GM12878 (cell line): ENCODE measurements around the gene KYAT1. TPM values are rescaled to one million over a fixed set of nuclear protein-coding genes. Genes with fewer than 3 reads are reported as not detected.

Experiments
- ATAC-seq: fragments of 200-7000 bp; cut with Tn5 transposase; 3 replicates; pipeline ENCODE4 v1.9.1; 2020; ENCODE audit warnings: mild to moderate bottlenecking, moderate library complexity
- BruUV-seq: library from RNA; stranded (reverse); fragments of 400-500 nt; replicated peaks from 2 replicates; lab custom pipeline; 2021; lab: Mats Ljungman, UMichigan
- CTCF ChIA-PET: fragments of 300-600 bp; sonication (Branson Sonifier 250); formaldehyde crosslinking; extraction: SDS; loops from one replicate; lab custom pipeline; 2021; ENCODE audit warnings: inconsistent platforms; lab: Yijun Ruan, JAX
- POLR2A ChIA-PET: fragments of 350-600 bp; formaldehyde crosslinking; extraction: SDS; loops from one replicate; lab custom pipeline; 2021; ENCODE audit warnings: inconsistent platforms; lab: Charles Lee
- RAD21 ChIA-PET: fragments of 300-600 bp; sonication (Branson Sonifier 250); formaldehyde crosslinking; loops from one replicate; lab custom pipeline; 2023; ENCODE audit warnings: antibody characterized with exemption; ENCODE audit not compliant: unreplicated experiment; lab: Charles Lee
- SMC1A ChIA-PET: fragments of 300-600 bp; sonication (Branson Sonifier 250); formaldehyde crosslinking; loops from one replicate; lab custom pipeline; 2023; ENCODE audit not compliant: unreplicated experiment, uncharacterized antibody; lab: Charles Lee
- DNase-seq: peaks from one replicate; pipeline ENCODE4 v3.0.0-alpha.2; 2011; ENCODE audit warnings: low read depth, low spot score
- FAIRE-seq: peaks from 3 replicates; lab custom pipeline; 2011; peaks lifted over from hg19 to GRCh38; lab: Jason Lieb, UNC
- H2AFZ ChIP-seq: 2 replicates; pipeline ENCODE4 v1.6.0; 2011; ENCODE audit warnings: low read depth, low read length, control low read depth; ENCODE audit not compliant: control insufficient read depth
- H3K27ac ChIP-seq: 2 replicates; pipeline ENCODE4 v1.5.1; 2011; ENCODE audit warnings: control low read depth; ENCODE audit not compliant: control insufficient read depth, insufficient read depth
- H3K27me3 ChIP-seq, 2 experiments: replicated peaks in 1 of 2; 2 replicates each; pipeline versions ENCODE4 v1.6.0 to v1.6.1; 2011; ENCODE audit warnings: low read length in 1 of 2; ENCODE audit not compliant: control insufficient read depth in 2 of 2, insufficient read depth in 2 of 2
- H3K36me3 ChIP-seq, 2 experiments: 2 replicates each; pipeline ENCODE4 v1.5.1; 2011; ENCODE audit warnings: low read length in 1 of 2; ENCODE audit not compliant: control insufficient read depth in 2 of 2, insufficient read depth in 2 of 2
- H3K4me1 ChIP-seq: 2 replicates; pipeline ENCODE4 v1.6.1; 2011; ENCODE audit warnings: mild to moderate bottlenecking, low read length, moderate library complexity, mixed read lengths; ENCODE audit not compliant: control insufficient read depth, insufficient read depth
- H3K4me2 ChIP-seq: 2 replicates; pipeline ENCODE4 v1.6.0; 2011; ENCODE audit warnings: control low read depth; ENCODE audit not compliant: control insufficient read depth, insufficient read depth
- H3K4me3 ChIP-seq: fragments of 200-600 bp; sonication (generic); 2 replicates; pipeline ENCODE4 v1.5.1; 2016
- H3K79me2 ChIP-seq: 2 replicates; pipeline ENCODE4 v1.6.0; 2011; ENCODE audit warnings: low read length; ENCODE audit not compliant: control insufficient read depth, insufficient read depth
- H3K9ac ChIP-seq: 2 replicates; pipeline ENCODE4 v1.8.0; 2011; ENCODE audit warnings: low read length, control low read depth, mixed read lengths; ENCODE audit not compliant: control insufficient read depth, insufficient read depth
- H3K9me3 ChIP-seq: replicated peaks from 3 replicates; pipeline ENCODE4 v1.5.1; 2011; ENCODE audit warnings: mild to moderate bottlenecking, low read length; ENCODE audit not compliant: control insufficient read depth, insufficient read depth
- H4K20me1 ChIP-seq: 2 replicates; pipeline ENCODE4 v1.6.0; 2011; ENCODE audit not compliant: control insufficient read depth, insufficient read depth
- FOXM1 ChIP-seq: IDR thresholded peaks from 2 replicates; pipeline ENCODE4 v1.6.1; 2012; ENCODE audit warnings: low read depth, mild to moderate bottlenecking, inconsistent platforms, low read length, moderate library complexity
- GABPA ChIP-seq: IDR thresholded peaks from 2 replicates; pipeline ENCODE4 v1.6.1; 2014; ENCODE audit warnings: antibody characterized with exemption, low read depth, mild to moderate bottlenecking, inconsistent platforms
- IKZF2 ChIP-seq, 2 experiments: fragments of 450-650 bp; IDR thresholded peaks; 2 replicates each; pipeline ENCODE4 v1.6.1; 2017; ENCODE audit warnings: mild to moderate bottlenecking in 2 of 2, moderate library complexity in 2 of 2
- IRF4 ChIP-seq: IDR thresholded peaks from 2 replicates; pipeline ENCODE4 v1.6.1; 2011; ENCODE audit warnings: low read depth, low read length
- KAT2A ChIP-seq: conservative IDR thresholded peaks from 2 replicates; pipeline ENCODE4 v1.6.1; 2011; ENCODE audit warnings: low read depth, low read length; ENCODE audit not compliant: control insufficient read depth
- KLF5 ChIP-seq: fragments of 450-650 bp; IDR thresholded peaks from 2 replicates; pipeline ENCODE4 v1.6.1; 2014; ENCODE audit warnings: mild to moderate bottlenecking; ENCODE audit not compliant: partially characterized antibody
- POLR2AphosphoS5 ChIP-seq: IDR thresholded peaks from 2 replicates; pipeline ENCODE4 v1.6.1; 2011; ENCODE audit warnings: mild to moderate bottlenecking, low read length, inconsistent platforms
- POU2F2 ChIP-seq: IDR thresholded peaks from 3 replicates; pipeline ENCODE4 v1.6.1; 2011; ENCODE audit warnings: low read depth, mild to moderate bottlenecking, low read length, borderline replicate concordance
- SP1 ChIP-seq: IDR thresholded peaks from one replicate; pipeline ENCODE4 v1.6.1; 2011; ENCODE audit warnings: low read depth, low read length
- SRF ChIP-seq, 2 experiments: IDR thresholded peaks; 2 replicates each; pipeline ENCODE4 v1.6.1; 2011; ENCODE audit warnings: low read depth in 2 of 2, low read length in 2 of 2, mild to moderate bottlenecking in 1 of 2, moderate library complexity in 1 of 2
- STAT3 ChIP-seq: IDR thresholded peaks from 2 replicates; pipeline ENCODE4 v1.6.1; 2011; ENCODE audit warnings: low read depth, low read length, improper control_type of control experiment
- TCF12 ChIP-seq: IDR thresholded peaks from 2 replicates; pipeline ENCODE4 v1.6.1; 2011; ENCODE audit warnings: low read depth, mild to moderate bottlenecking, low read length
- TCF7 ChIP-seq: IDR thresholded peaks from 2 replicates; pipeline ENCODE4 v1.6.1; 2014; ENCODE audit warnings: antibody characterized with exemption, borderline replicate concordance
- ZNF384 ChIP-seq: IDR thresholded peaks from 2 replicates; pipeline ENCODE4 v1.6.1; 2012; ENCODE audit warnings: low read depth, mild to moderate bottlenecking, low read length, improper control_type of control experiment, borderline replicate concordance
- ZZZ3 ChIP-seq: IDR thresholded peaks from 2 replicates; pipeline ENCODE4 v1.6.1; 2011; ENCODE audit warnings: low read depth; ENCODE audit not compliant: control insufficient read depth, insufficient read length
- WGBS: methylation state at CpG from one replicate; pipeline ENCODE4 v1.1.6; 2016; ENCODE audit warnings: low lambda C conversion rate; ENCODE audit not compliant: insufficient replicate concordance, insufficient coverage; ENCODE audit errors: missing lambda C conversion rate; 5-methylcytosine and 5-hydroxymethylcytosine counted together
- in situ Hi-C: fragments of 300-500 bp; cut with MboI; formaldehyde crosslinking; loops from 9 replicates; pipeline ENCODE4 v1.14.3; 2018; ENCODE audit warnings: mixed read lengths
- intact Hi-C: fragments of 100-400 bp; cut with micrococcal nuclease; formaldehyde crosslinking; loops from one replicate; pipeline ENCODE4 v1.14.2; 2022; ENCODE audit not compliant: unreplicated experiment
- polyA plus RNA-seq, 11 experiments: library from polyadenylated mRNA; depleted of rRNA in 4 of 11; unstranded in 6 of 11; stranded (reverse) in 5 of 11; fragments of >200 nt; fragmentation: Nextera tagmentation in 4 of 11; fragmentation: Illumina TruSeq in 1 of 11; extraction: Ambion mirVana in 4 of 11; extraction: Trizol in 1 of 11; gene quantifications; 1 replicate in 1 of 11; 2 replicates in 10 of 11; pipeline versions ENCODE4 v1.2.1 to v1.2.3, GENCODE V29; 2011 to 2016; ENCODE audit warnings: inconsistent platforms in 2 of 11, missing spikeins in 2 of 11, low read depth in 1 of 11
- total RNA-seq, 4 experiments: library from RNA; depleted of rRNA in 3 of 4; stranded (reverse); fragments of >200 nt in 3 of 4; fragmentation: Illumina TruSeq in 1 of 4; extraction: Trizol in 1 of 4; gene quantifications; 2 replicates each; pipeline versions ENCODE4 v1.2.1 to v1.2.3, GENCODE V29; 2013 to 2021
- TF ChIP-seq, protein P1 (sequence below): IDR thresholded peaks from 2 replicates; pipeline ENCODE4 v1.6.1; 2012; ENCODE audit warnings: low read depth, low read length, improper control_type of control experiment
- TF ChIP-seq, protein P2 (sequence below): fragments of 450-650 bp; IDR thresholded peaks from 2 replicates; pipeline ENCODE4 v1.6.1; 2018; ENCODE audit warnings: borderline replicate concordance, mild to moderate bottlenecking; ENCODE audit not compliant: partially characterized antibody

KYAT1 gene
- total and polyA plus RNA-seq, 10 of the 15 experiments (the other 5 are each of a cell fraction or from before 2014, with no cell fraction given), result 5.8 to 15.7 (median 11.4) TPM

DNA sequence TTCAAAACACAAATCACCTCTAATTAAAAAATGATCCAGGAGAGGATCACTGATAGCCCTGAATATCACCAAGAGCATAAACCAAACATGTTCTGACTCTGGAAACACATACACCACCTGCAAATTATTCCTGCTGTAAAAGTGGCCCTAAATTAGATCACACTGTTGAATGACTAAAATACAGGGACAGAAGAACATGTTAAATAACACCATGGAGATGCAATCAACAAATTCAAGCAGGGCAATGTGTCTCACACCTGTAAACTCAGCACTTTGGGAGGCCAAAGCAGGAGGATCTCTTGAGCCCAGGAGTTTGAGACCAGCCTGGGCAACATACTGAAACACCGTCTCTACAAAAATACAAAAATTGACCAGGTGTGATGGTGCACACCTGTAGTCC lies 33.9 kb downstream of the KYAT1 start:
- in situ Hi-C loops, result no loop called here
- H3K36me3 ChIP-seq, result no peaks in the 10 kb centered on the region
- SMC1A ChIA-PET, result interaction anchor here (1.2 kb wide), 1 partner anchor 78 kb away, joined by 3 read pairs; no protein-coding TSS in a partner anchor
- no peak overlapping the region for H3K27ac ChIP-seq
- intact Hi-C loops, result no loop called here
- no peak overlapping the region for H3K4me3 ChIP-seq
- no peaks in the 10 kb centered on the region for H3K27me3 ChIP-seq
- H3K9ac ChIP-seq, result no peak overlapping the region
- TF ChIP-seq POLR2AphosphoS5 (no peak), KLF5 (no peak), SRF (IDR thresholded peaks at IDR 0.05; ENCODE audit: low read depth in 2 of 2, low read length in 2 of 2) (no peak), FOXM1 (no peak), STAT3 (no peak), IKZF2 (IDR thresholded peaks at IDR 0.05) (no peak), SP1 (no peak), GABPA (no peak), POU2F2 (no peak), IRF4 (no peak), ZZZ3 (no peak), TCF12 (no peak), ZNF384 (no peak), KAT2A (no peak), TCF7 (no peak)
- TF ChIP-seq, protein P1, sequence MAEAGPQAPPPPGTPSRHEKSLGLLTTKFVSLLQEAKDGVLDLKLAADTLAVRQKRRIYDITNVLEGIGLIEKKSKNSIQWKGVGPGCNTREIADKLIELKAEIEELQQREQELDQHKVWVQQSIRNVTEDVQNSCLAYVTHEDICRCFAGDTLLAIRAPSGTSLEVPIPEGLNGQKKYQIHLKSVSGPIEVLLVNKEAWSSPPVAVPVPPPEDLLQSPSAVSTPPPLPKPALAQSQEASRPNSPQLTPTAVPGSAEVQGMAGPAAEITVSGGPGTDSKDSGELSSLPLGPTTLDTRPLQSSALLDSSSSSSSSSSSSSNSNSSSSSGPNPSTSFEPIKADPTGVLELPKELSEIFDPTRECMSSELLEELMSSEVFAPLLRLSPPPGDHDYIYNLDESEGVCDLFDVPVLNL, result no peak
- TF ChIP-seq, protein P2, sequence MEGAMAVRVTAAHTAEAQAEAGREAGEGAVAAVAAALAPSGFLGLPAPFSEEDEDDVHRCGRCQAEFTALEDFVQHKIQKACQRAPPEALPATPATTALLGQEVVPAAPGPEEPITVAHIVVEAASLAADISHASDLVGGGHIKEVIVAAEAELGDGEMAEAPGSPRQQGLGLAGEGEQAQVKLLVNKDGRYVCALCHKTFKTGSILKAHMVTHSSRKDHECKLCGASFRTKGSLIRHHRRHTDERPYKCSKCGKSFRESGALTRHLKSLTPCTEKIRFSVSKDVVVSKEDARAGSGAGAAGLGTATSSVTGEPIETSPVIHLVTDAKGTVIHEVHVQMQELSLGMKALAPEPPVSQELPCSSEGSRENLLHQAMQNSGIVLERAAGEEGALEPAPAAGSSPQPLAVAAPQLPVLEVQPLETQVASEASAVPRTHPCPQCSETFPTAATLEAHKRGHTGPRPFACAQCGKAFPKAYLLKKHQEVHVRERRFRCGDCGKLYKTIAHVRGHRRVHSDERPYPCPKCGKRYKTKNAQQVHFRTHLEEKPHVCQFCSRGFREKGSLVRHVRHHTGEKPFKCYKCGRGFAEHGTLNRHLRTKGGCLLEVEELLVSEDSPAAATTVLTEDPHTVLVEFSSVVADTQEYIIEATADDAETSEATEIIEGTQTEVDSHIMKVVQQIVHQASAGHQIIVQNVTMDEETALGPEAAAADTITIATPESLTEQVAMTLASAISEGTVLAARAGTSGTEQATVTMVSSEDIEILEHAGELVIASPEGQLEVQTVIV, result no peak
- H3K4me1 ChIP-seq, result no peaks in the 10 kb centered on the region
- no peaks in the 10 kb centered on the region for H4K20me1 ChIP-seq
- no peaks in the 10 kb centered on the region; the same call in 1 of the 3 replicates for H3K9me3 ChIP-seq
- BruUV-seq, result no TSS peak
- H3K79me2 ChIP-seq, result no peaks in the 10 kb centered on the region
- 88% methylated on average over 1 of the region's 1 CpG for WGBS
- FAIRE-seq (no peak), ATAC-seq (no peak), DNase-seq (no peak)
- POLR2A ChIA-PET, result no interaction called here
- CTCF ChIA-PET, result no interaction called here
- no peak overlapping the region for H3K4me2 ChIP-seq
- RAD21 ChIA-PET, result interaction anchor here (0.7 kb wide), 1 partner anchor 80 kb away, joined by 5 read pairs; no protein-coding TSS in a partner anchor
- no peak overlapping the region for H2AFZ ChIP-seq
